HG03342 (cell line): ENCODE results near the gene HSD11B1.
A peak's percentile ranks its signal among the peaks of the same experiment; 100 is the strongest.
"Not testable (repeated sequence)": the region's sequence is repeated elsewhere in the genome, so short reads cannot be mapped to it uniquely, and the experiment has no call there.

Experiments used
- ATAC-seq: cut with Tn5 transposase; IDR thresholded peaks from one replicate; pipeline ENCODE4 v1.9.1; 2021; ENCODE audit warnings: mild to moderate bottlenecking, moderate library complexity; ENCODE audit not compliant: unreplicated experiment

Gene HSD11B1

DNA sequence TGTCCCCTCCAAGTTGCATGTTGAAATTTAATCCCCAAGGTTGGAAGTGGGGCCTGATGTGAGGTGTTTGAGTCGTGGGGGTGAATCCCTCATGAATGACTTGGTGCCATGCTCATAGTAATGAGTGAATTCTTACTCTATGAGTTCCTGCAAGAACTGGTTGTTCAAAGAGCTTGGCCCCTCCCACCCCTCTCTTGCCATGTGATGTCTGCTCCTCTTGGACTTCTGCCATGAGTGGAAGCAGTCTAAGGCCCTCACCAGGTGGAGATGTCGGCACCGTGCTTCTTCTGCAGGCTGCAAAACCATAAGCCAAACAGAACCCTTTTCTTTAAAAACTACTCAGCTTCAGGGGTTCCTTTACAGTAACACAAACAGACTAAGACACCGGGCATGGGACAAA lies 15.2 kb upstream of the HSD11B1 start:
- ATAC-seq = no peak

GRCh38 chr1:209691237-209691636 lies 13.4 kb upstream of the HSD11B1 start:
- no peak for ATAC-seq

DNA sequence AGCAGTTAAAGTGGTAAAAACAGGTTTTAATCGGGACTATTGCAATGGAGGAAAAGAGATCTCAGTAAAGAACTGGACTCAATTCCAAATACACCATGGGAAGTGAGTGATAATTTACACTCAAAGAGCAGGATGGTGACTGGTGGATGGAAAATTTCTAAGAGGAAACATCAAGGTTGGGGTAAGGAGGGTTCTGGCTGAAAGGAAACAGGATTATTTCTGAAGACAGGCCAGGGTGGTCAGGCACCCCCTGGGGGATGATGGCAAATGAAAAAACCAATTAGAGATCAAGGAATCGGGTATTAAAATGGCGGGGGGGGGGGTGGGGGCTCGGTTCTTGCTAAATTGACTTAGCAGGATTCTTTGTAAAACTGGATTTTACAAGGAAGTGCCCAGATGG lies 12.3 kb upstream of the HSD11B1 start:
- no peak for ATAC-seq

DNA sequence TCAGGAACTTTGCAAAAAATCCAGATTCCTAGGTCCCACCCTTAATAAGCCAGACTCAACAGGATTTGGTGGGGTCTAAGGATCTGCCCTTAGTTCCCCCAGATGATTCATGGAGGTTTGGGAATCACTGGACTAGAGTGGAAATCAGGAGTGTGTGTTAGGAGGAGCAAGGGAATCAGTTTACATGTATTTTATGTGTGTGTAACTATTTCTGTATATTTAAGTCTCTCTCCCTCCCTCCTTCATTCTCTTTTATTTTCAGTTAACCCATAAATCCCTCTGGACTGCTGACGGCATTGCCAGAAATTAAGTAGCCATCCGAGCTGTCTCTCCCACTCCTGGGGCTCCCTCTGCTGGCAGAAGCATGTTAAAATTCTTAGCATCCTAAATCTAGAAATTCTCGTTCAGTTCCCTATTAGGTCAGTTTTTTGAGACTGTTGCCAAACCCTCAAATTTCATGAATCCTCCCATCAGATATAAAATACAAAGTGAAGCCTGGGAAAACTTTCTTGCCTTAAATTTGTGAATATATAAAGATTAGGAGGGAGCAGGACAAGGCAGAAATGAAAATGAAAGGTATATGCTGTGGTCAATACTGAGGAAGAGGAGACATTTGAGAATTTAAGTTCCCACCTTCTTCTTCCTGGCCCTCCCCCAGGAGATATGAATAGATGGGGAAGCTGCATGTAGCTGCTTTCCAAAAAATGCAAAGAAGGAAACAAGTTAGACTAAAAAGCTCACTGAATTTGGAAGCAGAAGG lies 11.7 kb upstream of the HSD11B1 start:
- ATAC-seq = peak; percentile 74

DNA sequence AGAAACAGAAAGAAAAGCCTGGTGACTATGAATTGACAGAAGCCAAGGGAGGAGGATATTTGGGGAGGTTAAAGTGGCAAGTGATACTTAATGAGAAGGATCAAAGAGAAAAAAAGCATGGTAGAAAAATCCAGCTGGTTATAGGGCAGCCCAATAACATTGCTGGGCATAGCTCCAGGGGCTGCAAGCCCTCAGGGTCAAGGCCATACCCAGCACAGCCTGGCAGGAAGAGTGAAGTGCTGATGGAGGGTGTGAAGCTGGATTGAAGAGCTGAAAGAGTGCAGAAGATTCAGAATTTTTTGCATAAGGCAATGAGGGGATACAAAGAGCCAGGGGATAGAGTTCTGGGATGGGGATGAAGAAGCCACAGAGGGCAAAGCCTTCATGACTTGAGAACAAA lies 8.0 kb upstream of the HSD11B1 start:
- ATAC-seq = no peak

GRCh38 chr1:209697126-209697525 lies 7.5 kb upstream of the HSD11B1 start:
- ATAC-seq = no peak

DNA sequence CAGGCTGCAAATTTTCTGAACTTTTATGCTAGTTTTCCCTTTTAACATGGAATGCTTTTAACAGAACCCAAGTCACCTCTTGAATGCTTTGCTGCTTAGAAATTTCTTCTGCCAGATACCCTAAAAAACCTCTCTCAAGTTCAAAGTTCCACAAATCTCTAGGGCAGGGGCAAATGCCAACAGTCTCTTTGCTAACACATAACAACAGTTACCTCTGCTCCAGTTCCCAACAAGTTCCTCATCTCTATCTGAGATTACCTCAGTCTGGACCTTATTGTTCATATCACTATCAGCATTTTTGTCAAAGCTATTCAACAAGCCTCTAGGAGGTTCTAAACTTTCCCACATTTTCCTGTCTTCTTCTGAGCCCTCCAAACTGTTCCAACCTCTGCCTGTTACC lies 4.0 kb upstream of the HSD11B1 start:
- ATAC-seq = not testable (repeated sequence)

DNA sequence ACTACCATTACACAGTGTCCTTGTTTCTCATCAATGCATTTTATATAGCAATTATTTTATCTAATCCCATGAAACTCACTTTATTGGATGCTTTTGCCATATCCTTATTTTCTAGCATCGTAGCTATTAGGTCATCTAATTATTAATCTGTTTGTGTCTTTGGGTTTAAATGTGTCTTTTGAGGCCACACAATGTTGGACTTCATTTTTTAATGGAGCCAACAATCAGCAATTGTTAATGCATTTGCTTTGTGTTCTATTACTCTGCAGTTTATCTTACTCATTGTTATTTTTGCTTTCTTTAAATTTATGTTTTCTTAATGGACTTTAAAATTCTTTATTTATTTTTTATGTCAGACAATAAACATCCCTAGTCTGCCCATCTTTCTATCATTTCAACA lies 1.8 kb upstream of the HSD11B1 start:
- no peak for ATAC-seq

GRCh38 chr1:209703834-209704504 lies 677 bp upstream of the HSD11B1 start:
- peak; percentile 58 for ATAC-seq

DNA sequence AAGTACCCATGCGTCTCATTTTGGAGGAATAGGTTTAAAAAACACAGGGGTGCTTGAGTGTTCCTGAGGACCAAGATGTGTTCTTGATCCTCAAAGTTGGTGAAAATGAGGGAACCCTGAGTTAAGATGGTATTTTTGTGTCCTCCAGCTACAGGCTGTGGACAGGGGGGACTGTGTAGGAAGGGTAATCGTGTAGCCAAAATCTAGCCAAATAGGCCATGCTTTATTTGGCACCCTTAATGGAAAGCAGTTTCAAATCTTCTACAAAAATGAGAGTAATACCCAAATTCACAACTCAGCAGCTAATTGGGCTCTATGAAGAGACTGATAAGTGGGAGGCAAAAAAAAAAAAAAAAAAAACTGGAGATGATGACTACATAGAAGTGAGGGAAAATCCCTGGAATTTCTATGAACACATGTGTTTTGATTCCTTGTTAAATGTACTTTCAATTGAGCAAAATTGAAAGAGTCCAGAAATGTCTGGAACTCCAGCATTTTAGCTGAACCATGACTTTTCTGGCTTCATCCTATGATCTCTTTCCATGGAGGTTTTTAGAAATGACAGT lies 470 bp downstream of the HSD11B1 start:
- no peak for ATAC-seq

DNA sequence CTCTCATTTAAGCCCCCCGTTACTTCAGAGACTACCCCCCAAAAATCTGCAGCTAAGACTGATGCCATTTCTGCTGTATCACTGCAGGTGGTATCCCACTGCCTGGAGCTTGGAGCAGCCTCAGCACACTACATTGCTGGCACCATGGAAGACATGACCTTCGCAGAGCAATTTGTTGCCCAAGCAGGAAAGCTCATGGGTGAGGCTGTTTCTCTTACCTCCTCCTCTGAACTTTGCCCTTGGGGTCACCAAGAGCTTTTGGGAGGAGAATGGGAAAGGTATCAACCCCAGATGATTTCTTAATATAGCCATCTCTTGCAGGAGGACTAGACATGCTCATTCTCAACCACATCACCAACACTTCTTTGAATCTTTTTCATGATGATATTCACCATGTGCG lies 2.0 kb downstream of the HSD11B1 start:
- ATAC-seq = no peak

DNA sequence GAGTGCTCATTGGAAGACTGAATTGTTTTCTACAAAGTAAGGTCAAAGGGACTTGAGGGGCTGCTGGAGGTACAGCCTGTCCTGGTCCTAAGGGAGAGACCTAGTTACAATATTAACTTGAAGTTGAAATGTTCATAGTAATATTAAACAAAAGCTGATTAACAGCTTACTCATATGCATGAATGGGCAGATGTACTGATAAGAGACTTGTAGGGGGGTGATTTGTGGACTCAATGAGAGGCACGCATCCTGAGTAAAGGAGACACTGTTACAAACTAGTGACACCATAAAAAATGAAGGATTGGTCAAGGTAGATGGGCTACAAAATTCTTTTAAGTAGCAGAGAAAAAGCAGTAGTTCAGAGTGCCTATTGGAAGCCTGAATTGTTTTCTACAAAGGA lies 2.7 kb downstream of the HSD11B1 start:
- ATAC-seq = no peak

GRCh38 chr1:209708297-209708696 lies 3.7 kb downstream of the HSD11B1 start:
- no peak for ATAC-seq

GRCh38 chr1:209710093-209710492 lies 5.4 kb downstream of the HSD11B1 start:
- peak; percentile 61 for ATAC-seq

GRCh38 chr1:209710847-209711246 lies 6.2 kb downstream of the HSD11B1 start:
- ATAC-seq = no peak

DNA sequence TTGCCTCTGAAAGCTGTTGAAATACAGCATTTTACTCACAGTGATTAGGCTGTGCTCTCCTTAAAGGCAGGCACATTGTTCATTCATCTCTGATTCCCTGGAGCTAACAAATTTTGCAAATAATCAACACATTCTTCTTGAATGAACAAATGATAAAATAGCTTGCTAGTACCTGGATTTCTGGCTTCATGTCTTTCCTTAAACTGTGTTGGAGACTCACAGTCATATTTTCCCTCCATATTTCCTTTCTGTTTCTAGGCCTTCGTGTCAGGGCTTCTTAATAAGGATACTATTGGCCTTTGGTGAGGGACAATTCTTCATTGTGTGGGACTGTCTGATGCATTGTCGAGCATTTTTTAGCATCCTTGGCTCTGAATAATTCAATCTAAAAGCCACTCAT lies 9.7 kb downstream of the HSD11B1 start:
- ATAC-seq = no peak

DNA sequence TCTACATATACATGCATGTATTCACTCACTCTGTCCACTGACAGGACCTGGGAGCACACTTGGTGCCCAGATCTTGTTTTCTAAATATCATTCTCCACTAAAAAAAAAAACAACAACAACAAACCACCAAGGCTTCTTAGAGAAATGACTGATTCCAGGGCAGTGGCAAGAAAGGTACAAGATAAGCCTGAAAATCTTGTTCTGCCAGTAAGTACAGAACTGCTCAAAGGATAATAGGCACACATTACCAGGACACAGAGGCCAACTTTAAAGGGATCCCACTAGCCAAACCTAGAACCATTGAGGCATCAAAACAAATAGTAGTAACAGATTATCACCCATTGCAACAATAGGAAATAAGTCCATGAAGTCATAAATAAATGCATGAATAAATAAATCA lies 10.7 kb downstream of the HSD11B1 start:
- no peak for ATAC-seq

- no peak for ATAC-seq
These were observed 13.2 kb downstream of the HSD11B1 start for GRCh38 chr1:209717818-209718217.

DNA sequence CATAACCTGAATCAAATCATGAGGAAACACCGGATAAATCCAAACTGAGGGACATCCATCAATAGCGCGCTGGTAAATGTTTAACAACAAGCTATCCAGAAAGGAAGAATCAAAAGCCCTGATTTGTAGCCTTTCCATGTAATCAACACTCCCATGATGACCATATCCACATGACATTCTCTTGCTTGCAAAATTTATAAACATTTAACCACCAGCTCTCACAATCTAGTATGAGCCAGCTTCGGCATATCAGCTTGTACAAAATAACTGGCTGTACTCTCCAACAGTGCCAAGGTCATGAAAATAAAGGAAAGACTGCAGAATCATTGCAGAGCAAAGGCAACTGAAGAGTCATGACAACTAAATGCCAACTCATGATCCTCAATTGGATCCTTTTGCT lies 15.7 kb downstream of the HSD11B1 start:
- no peak for ATAC-seq

- no peak for ATAC-seq
These were observed 16.2 kb downstream of the HSD11B1 start for GRCh38 chr1:209720826-209721225.

DNA sequence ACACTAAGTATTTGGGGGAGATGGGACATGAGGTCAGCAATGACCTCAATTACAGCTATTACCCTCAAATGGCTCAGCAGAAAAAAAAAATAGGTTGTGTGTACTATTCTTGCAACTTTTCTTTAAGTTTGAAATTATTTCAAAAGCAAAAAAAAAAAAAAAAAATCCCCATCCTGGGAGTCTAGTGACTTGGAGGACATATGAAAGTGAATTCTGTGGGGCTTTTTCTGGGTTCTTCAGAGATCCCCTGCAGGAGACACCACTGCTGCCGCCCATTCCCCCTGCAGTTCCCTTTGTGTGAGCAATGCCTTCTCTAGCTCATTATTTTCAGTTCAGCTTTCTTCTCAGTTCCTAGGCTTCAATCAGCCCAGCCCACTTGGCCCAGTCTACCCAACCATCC lies 16.7 kb downstream of the HSD11B1 start:
- ATAC-seq = no peak

GRCh38 chr1:209723265-209723664 lies 18.6 kb downstream of the HSD11B1 start:
- no peak for ATAC-seq
